ENCODE measurements around the gene SAMD11.

SAMD11 gene

DNA sequence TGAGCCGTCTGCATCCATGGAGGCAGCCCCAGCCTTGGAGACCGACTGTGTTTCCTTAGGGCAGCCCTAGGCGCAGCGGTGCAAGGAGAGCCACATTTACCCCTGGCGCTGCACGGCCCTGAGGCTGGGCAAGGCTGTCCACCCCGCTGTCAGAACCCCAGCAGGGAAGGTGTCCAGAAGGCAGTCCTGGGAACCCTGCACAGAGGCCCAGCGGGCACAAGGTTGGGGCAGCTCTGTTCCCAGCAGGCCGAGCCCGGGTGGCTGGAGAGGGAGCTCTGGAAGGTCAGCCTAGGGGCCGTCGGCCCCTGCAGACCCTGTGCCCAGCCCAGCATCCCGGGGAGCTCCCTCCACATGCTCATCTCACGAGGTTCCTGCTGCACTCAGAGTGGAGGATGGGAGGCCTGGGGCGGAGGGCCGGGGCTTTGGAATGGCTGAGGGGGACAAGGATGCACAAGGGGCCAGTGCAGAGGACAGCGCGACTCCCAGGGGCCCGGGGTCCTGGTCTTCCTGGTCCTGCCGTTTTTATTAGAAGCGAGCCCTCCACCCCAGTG, 19.9 kb upstream of the SAMD11 start:
- TF ChIP-seq, protein P1, sequence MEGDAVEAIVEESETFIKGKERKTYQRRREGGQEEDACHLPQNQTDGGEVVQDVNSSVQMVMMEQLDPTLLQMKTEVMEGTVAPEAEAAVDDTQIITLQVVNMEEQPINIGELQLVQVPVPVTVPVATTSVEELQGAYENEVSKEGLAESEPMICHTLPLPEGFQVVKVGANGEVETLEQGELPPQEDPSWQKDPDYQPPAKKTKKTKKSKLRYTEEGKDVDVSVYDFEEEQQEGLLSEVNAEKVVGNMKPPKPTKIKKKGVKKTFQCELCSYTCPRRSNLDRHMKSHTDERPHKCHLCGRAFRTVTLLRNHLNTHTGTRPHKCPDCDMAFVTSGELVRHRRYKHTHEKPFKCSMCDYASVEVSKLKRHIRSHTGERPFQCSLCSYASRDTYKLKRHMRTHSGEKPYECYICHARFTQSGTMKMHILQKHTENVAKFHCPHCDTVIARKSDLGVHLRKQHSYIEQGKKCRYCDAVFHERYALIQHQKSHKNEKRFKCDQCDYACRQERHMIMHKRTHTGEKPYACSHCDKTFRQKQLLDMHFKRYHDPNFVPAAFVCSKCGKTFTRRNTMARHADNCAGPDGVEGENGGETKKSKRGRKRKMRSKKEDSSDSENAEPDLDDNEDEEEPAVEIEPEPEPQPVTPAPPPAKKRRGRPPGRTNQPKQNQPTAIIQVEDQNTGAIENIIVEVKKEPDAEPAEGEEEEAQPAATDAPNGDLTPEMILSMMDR (IDR thresholded peaks at IDR 0.05; ENCODE audit: extremely low read depth, missing control alignments), result no peak
- DNase-seq (ENCODE audit: low spot score), result peak; percentile 14

DNA sequence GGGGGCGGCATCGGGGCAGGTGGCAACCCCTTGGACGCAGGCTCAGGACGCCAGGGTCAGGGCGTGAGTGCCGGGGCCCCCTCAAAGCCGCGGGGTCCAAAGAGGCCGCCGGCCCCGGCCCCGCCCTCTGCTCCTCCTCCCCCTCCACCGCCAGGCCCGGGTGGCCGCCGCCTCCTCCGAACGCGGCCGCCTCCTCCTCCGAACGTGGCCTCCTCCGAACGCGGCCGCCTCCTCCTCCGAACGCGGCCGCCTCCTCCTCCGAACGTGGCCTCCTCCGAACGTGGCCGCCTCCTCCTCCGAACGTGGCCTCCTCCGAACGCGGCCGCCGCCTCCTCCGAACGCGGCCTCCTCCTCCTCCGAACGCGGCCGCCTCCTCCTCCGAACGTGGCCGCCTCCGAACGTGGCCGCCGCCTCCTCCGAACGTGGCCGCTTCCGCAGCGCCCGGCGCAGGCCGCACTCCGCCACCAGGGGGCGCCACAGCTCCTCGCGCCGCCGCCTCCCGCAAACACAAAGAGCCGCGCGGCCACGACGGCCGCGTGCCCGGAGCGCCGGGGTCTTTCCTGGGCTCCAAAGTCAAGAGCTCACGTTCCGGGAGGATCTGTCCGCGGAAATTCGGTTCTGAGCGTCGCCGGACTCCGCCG, 19.3 kb upstream of the SAMD11 start:
- DNase-seq (ENCODE audit: low spot score), result peak; percentile 97

DNA sequence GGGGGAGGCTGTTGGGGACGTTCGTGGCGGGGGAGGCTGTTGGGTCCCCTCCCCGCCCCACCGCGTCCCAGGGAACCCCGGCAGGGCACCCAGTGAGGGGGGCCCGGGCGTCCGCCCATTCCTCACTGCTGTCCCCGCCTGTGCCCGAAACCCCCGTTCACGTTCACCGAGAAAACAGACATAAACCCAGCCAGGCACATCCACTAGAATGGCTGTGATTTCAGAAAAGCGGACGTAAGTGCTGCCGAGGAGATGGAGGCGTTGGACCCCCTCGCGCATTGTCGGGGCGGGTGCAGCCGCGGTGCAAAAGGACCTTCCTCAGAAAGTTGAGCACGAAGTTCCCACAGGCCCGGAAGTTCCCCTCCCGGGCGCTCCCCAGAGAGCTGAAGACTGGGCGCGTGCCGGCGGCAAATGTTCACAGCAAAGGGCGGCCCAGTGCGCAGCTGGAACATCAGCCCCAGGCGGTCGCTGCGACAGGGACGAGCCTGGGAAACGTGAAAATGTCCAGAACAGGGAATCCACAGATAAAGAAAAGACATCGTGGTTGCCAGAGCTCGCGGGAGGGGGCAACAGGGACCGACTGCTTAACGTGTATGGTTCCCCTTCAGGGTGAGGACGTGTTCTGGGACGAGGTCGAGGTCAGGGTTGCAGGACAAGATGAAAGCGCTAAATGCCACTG, 18.5 kb upstream of the SAMD11 start:
- DNase-seq (ENCODE audit: low spot score), result peak; percentile 78
- TF ChIP-seq, protein P1 (IDR thresholded peaks at IDR 0.05; ENCODE audit: extremely low read depth, missing control alignments), result no peak

More for the DNA sequence above, 19.3 kb upstream of the SAMD11 start:
- TF ChIP-seq, protein P1 (IDR thresholded peaks at IDR 0.05; ENCODE audit: extremely low read depth, missing control alignments), result peak; percentile 97

DNA sequence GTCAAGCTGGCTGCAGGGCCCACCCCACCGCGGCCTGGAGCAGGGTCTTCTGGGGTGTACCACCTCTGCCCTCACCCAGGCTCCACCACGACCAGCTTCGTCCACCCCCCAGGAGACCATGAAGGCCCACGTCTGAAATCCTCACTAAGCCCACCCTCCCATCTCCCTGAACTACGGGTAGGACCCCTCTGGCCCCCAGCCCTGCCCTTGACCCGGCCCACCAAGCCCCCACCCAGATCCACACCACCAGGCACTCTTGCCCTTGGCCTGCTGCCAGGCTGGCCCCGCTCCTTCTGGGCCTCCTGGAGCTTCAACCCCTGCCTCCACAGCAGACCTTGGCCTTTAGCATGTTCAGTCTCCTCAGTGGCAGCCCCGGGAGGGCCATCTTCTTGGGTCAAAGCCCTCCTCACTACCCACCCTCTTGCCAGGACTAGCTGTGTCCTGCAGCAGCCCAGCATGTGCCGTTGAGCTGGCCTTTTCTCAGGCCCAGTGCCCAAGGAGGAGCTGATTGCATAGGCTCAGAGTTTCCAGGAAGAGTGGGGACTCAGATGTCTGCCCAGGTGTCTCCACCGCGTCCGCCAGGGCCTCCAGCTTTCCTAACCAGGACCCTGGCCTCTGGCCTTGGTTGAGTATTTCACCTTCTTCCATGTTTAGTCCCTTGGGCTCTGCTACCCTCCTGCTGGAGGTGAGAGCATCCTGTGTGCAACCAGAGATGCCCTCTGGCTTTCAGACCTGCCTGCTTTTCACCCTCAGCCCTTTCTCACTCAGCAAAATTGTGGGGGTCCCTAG, 17.7 kb upstream of the SAMD11 start:
- TF ChIP-seq, protein P1 (IDR thresholded peaks at IDR 0.05; ENCODE audit: extremely low read depth, missing control alignments), result no peak
- peak; percentile 37 for DNase-seq (ENCODE audit: low spot score)

DNA sequence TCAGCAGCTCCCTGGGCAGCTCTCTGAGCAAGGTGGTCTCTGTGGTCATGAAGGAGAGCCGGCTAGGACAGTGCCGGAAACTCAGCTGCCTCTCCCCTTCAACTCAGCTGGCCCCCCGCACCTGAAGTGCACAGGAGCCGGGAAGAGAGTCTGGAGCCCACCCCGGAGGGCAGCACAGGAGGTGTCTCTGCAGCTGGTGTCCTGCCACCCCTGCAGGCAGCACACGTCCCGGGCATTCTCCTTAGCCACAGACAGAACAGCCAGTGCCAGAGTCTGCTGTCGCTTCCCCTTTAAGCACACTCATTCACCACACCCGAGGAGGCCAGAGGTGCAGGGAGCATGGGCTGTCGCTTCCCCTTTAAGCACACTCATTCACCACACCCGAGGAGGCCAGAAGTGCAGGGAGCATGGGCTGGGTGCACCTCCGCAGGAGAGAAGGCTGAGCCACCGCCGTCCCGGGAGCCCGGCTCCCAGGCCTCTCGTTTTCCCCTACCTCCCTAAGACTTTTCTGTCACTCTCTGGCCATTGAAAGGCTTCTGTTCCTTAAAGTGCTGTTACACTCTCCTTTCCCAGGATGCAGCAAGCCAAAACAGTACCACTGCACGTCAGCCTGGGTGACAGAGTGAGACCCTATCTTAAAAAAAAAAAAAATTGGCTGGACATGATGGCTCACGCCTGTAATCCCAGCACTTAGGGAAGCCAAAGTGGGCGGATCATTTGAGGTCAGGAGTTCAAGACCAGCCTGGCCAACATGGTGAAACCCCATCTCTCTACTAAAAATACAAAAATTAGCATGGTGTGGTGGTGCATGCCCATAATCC, 16.9 kb upstream of the SAMD11 start:
- DNase-seq (ENCODE audit: low spot score), result peak; percentile 66
- TF ChIP-seq, protein P1 (IDR thresholded peaks at IDR 0.05; ENCODE audit: extremely low read depth, missing control alignments), result no peak

DNA sequence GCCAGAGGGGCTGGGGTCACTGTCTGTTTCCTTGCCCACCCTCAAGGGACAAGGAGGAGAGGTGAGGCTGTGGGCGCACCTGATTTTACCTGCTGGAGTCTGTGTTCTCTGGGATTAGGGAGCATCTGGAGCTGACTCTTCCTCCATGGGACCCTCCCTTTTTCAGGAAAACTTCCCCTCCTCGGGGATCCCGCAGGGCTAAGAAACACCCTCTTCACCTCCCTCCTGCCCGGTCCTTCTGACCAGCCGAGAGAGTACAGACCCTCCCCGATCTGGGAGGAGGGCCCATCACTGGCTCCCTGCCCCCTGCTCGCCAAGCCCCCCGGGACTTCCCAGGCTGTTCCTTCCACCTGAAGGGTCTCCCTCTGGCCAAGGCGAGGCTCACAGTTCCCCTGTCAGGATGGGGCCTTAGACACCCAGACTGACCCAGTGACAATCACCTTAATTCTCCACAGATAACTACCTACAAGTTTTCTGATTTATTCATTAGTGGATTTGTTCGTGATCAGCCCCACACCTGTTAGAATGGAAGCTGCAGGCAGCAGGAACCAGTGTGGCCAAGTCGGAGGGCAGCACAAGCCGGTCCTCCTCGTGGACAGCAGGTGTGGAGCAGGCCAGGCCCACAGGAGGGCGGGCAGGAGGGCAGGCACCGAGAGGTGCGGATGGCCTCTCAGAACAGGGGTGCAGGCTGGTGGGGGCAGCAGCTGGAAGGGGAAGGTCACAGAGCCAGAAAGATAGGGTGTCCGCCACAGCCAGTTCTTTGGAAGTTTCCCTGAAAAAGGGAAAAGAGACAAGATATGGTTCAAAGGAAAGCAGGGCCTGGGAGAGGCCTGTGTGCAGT, 15.9 kb upstream of the SAMD11 start:
- DNase-seq (ENCODE audit: low spot score), result no peak

More for the DNA sequence above, 15.9 kb upstream of the SAMD11 start:
- TF ChIP-seq, protein P1 (IDR thresholded peaks at IDR 0.05; ENCODE audit: extremely low read depth, missing control alignments), result no peak

Measured in GM20000 (cell line).